ENCODE data around the gene KCNH2. TPM values are rescaled to one million over a fixed set of nuclear protein-coding genes. Genes with fewer than 3 reads are reported as not detected.

KCNH2 gene
- total and polyA plus RNA-seq, 10 of the 15 experiments (the other 5 are each of a cell fraction or from before 2014, with no cell fraction given), result 0.04 to 0.24 (median 0.17) TPM; not detected in 6

DNA sequence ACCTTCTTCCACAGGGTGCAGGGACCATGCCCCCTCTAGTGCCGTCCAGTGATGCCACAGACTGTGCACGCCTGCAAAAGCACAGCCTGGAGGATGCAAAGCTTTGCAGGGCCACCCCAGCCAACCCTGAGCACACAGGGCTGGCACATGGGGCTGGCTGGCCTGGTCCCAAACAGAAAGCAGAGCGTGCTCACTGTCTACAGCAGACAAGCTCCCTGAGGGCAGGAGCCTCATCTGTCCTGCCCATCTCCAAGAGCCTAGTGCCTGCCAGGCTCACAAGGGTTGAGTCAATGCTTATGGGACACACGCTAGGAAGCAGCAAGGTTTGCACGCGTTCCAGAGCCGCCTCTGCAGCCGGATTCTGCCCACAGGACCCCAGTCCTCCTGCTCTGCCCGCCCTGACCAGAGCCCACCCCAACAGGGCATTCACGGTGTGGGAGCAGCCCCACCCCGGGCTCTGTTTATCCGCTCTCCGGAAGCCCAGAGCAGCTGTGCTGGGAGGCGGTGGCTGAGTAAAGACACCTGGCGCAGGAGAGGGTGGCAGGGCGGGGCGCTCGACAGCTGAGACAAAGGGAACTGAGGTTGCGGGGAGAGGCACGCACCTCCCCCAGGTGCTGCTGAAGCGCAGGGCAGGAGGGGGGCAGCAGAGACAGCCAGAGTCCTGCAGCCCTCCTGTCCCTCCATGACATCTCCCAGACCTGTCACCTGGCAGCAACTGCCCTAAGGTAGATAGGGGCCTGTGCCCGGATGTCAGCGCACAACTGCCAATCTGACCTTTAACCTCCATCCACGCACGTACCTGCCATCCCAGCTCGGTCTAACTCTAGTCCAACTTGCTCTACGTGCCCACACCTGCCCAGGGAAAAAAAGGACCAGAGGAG lies 4.3 kb downstream of the KCNH2 start:
- POLR2A ChIA-PET, result interaction anchor here (0.5 kb wide), 1 partner anchor 49 kb away, joined by 3 read pairs; no protein-coding TSS in a partner anchor
- Histone ChIP-seq H3K36me3 (ENCODE audit: control insufficient read depth in 2 of 2, insufficient read depth in 2 of 2, low read length in 1 of 2) (no peaks in the 10 kb centered on the region), H3K27ac (ENCODE audit: control insufficient read depth, insufficient read depth) (no peak overlapping the region), H3K4me1 (ENCODE audit: control insufficient read depth, insufficient read depth, low read length) (peaks cover 3% of the 10 kb centered on the region), H4K20me1 (ENCODE audit: control insufficient read depth, insufficient read depth) (no peaks in the 10 kb centered on the region), H3K27me3 (replicated peaks in 1 of 2; ENCODE audit: control insufficient read depth in 2 of 2, insufficient read depth in 2 of 2, low read length in 1 of 2) (peaks cover 4 to 5% of the 10 kb centered on the region in 2 experiments), H3K4me2 (ENCODE audit: control insufficient read depth, insufficient read depth) (peak overlapping the region; percentile 48; the same call in 1 of the 2 replicates), H3K4me3 (no peak overlapping the region; the same call in 1 of the 2 replicates), H3K9me3 (replicated peaks; ENCODE audit: control insufficient read depth, insufficient read depth, low read length) (no peaks in the 10 kb centered on the region), H2AFZ (ENCODE audit: control insufficient read depth, low read depth, low read length) (no peak overlapping the region; the same call in 1 of the 2 replicates), H3K79me2 (ENCODE audit: control insufficient read depth, insufficient read depth, low read length) (no peaks in the 10 kb centered on the region), H3K9ac (ENCODE audit: control insufficient read depth, insufficient read depth, low read length) (no peak overlapping the region)
- peak; percentile 52; the same call in 1 of the 2 replicates for TF ChIP-seq TCF12 (IDR thresholded peaks at IDR 0.05; ENCODE audit: low read depth, low read length)
- TF ChIP-seq NR2F1 (conservative IDR thresholded peaks at IDR 0.05), result peak; percentile 58
- no peak for TF ChIP-seq PKNOX1 (IDR thresholded peaks at IDR 0.05)
- TF ChIP-seq NR2C1 (IDR thresholded peaks at IDR 0.05), result peak; percentile 43; the same call in 1 of the 2 replicates
- peak; percentile 3; the same call in 2 of the 3 replicates for ATAC-seq
- RAD21 ChIA-PET (ENCODE audit: unreplicated experiment), result no interaction called here
- BruUV-seq (replicated peaks), result no TSS peak
- CTCF ChIA-PET, result no interaction called here
- SMC1A ChIA-PET (ENCODE audit: uncharacterized antibody, unreplicated experiment), result interaction anchor here (1.3 kb wide), 1 partner anchor 10 kb away, joined by 3 read pairs; no protein-coding TSS in a partner anchor
- in situ Hi-C loops (cut with MboI) (no loop called here), intact Hi-C loops (cut with micrococcal nuclease; ENCODE audit: unreplicated experiment) (no loop called here)
- DNase-seq (ENCODE audit: low read depth, low spot score), result no peak
- no peak for FAIRE-seq
- WGBS (ENCODE audit: insufficient coverage, insufficient replicate concordance, low lambda C conversion rate, missing lambda C conversion rate), result 33% methylated on average over 23 of the region's 27 CpGs

GRCh38 chr7:150972741-150973140 lies 5.4 kb downstream of the KCNH2 start:
- POLR2A ChIA-PET, result no interaction called here
- H3K9ac ChIP-seq (ENCODE audit: control insufficient read depth, insufficient read depth, low read length), result no peak overlapping the region

More at GRCh38 chr7:150972741-150973140, 5.4 kb downstream of the KCNH2 start:
- 31% methylated on average over 8 of the region's 8 CpGs for WGBS (ENCODE audit: insufficient coverage, insufficient replicate concordance, low lambda C conversion rate, missing lambda C conversion rate)
- BruUV-seq (replicated peaks), result no TSS peak
- Histone ChIP-seq H4K20me1 (ENCODE audit: control insufficient read depth, insufficient read depth) (no peaks in the 10 kb centered on the region), H3K79me2 (ENCODE audit: control insufficient read depth, insufficient read depth, low read length) (no peaks in the 10 kb centered on the region), H2AFZ (ENCODE audit: control insufficient read depth, low read depth, low read length) (no peak overlapping the region), H3K27me3 (replicated peaks in 1 of 2; ENCODE audit: control insufficient read depth in 2 of 2, insufficient read depth in 2 of 2, low read length in 1 of 2) (peaks cover 4 to 5% of the 10 kb centered on the region in 2 experiments), H3K27ac (ENCODE audit: control insufficient read depth, insufficient read depth) (no peak overlapping the region), H3K4me1 (ENCODE audit: control insufficient read depth, insufficient read depth, low read length) (peaks cover 3% of the 10 kb centered on the region), H3K36me3 (ENCODE audit: control insufficient read depth in 2 of 2, insufficient read depth in 2 of 2, low read length in 1 of 2) (no peaks in the 10 kb centered on the region), H3K4me3 (no peak overlapping the region), H3K9me3 (replicated peaks; ENCODE audit: control insufficient read depth, insufficient read depth, low read length) (no peaks in the 10 kb centered on the region), H3K4me2 (ENCODE audit: control insufficient read depth, insufficient read depth) (no peak overlapping the region)
- no peak for DNase-seq (ENCODE audit: low read depth, low spot score)
- no peak for ATAC-seq
- CTCF ChIA-PET, result no interaction called here
- intact Hi-C loops (cut with micrococcal nuclease; ENCODE audit: unreplicated experiment) (no loop called here), in situ Hi-C loops (cut with MboI) (no loop called here)
- TF ChIP-seq TCF7 (IDR thresholded peaks at IDR 0.05; ENCODE audit: borderline replicate concordance), result no peak
- RAD21 ChIA-PET (ENCODE audit: unreplicated experiment), result no interaction called here
- no peak for FAIRE-seq
- SMC1A ChIA-PET (ENCODE audit: uncharacterized antibody, unreplicated experiment), result interaction anchor here (1.3 kb wide), 1 partner anchor 11 kb away, joined by 3 read pairs; no protein-coding TSS in a partner anchor
